ENCODE data around the gene SEMA4D. TPM values are rescaled to one million over a fixed set of nuclear protein-coding genes. Genes with fewer than 3 reads are reported as not detected.

SEMA4D gene
- total RNA-seq, 1 donor from 2014 or later = 49.9 TPM

GRCh38 chr9:89436963-89437625 is 60.8 kb downstream of the SEMA4D start:
- no peak overlapping the region for H3K4me3 ChIP-seq
- H3K27me3 ChIP-seq (ENCODE audit: low read depth) = no peaks in the 10 kb centered on the region
- peak overlapping the region; percentile 18 for H3K27ac ChIP-seq
- no peak for TF ChIP-seq CTCF (IDR thresholded peaks at IDR 0.05)
- no peaks in the 10 kb centered on the region for H3K9me3 ChIP-seq
- DNase-seq = peak; percentile 81
- no peaks in the 10 kb centered on the region for H3K36me3 ChIP-seq
- H3K4me1 ChIP-seq = peaks cover 61% of the 10 kb centered on the region
- ATAC-seq = peak; percentile 56 to 74
- intact Hi-C loops (cut with DNase I) = no loop called here

- ATAC-seq = no peak
- H3K27ac ChIP-seq = peak overlapping the region; percentile 18
- TF ChIP-seq CTCF (IDR thresholded peaks at IDR 0.05) = no peak
- H3K27me3 ChIP-seq (ENCODE audit: low read depth) = no peaks in the 10 kb centered on the region
- H3K36me3 ChIP-seq = no peaks in the 10 kb centered on the region
- intact Hi-C loops (cut with DNase I) = no loop called here
- no peaks in the 10 kb centered on the region for H3K9me3 ChIP-seq
- H3K4me1 ChIP-seq = peaks cover 53% of the 10 kb centered on the region
- DNase-seq = no peak
- H3K4me3 ChIP-seq = no peak overlapping the region
Measured at GRCh38 chr9:89436326-89436725, 61.6 kb downstream of the SEMA4D start.

- Histone ChIP-seq H3K4me3 (no peak overlapping the region), H3K27ac (no peak overlapping the region), H3K36me3 (no peaks in the 10 kb centered on the region), H3K9me3 (no peaks in the 10 kb centered on the region), H3K27me3 (ENCODE audit: low read depth) (no peaks in the 10 kb centered on the region), H3K4me1 (peaks cover 43% of the 10 kb centered on the region)
- intact Hi-C loops (cut with DNase I) = no loop called here
- DNase-seq (peak; percentile 86), ATAC-seq (peak; percentile 62 to 67)
- TF ChIP-seq CTCF (IDR thresholded peaks at IDR 0.05) = no peak
Measured at GRCh38 chr9:89435071-89435823, 62.7 kb downstream of the SEMA4D start.

- peaks cover 36% of the 10 kb centered on the region for H3K4me1 ChIP-seq
- H3K27ac ChIP-seq = no peak overlapping the region
- H3K27me3 ChIP-seq (ENCODE audit: low read depth) = no peaks in the 10 kb centered on the region
- TF ChIP-seq CTCF (IDR thresholded peaks at IDR 0.05) = no peak
- no peaks in the 10 kb centered on the region for H3K9me3 ChIP-seq
- intact Hi-C loops (cut with DNase I) = no loop called here
- no peak for DNase-seq
- no peak overlapping the region for H3K4me3 ChIP-seq
- no peak for ATAC-seq
- no peaks in the 10 kb centered on the region for H3K36me3 ChIP-seq
Measured at GRCh38 chr9:89434636-89435035, 63.3 kb downstream of the SEMA4D start.

GRCh38 chr9:89433826-89434225 is 64.1 kb downstream of the SEMA4D start:
- intact Hi-C loops (cut with DNase I) = no loop called here
- Histone ChIP-seq H3K4me3 (no peak overlapping the region), H3K27me3 (ENCODE audit: low read depth) (no peaks in the 10 kb centered on the region), H3K9me3 (no peaks in the 10 kb centered on the region), H3K36me3 (no peaks in the 10 kb centered on the region), H3K27ac (no peak overlapping the region), H3K4me1 (peaks cover 33% of the 10 kb centered on the region)
- no peak for TF ChIP-seq CTCF (IDR thresholded peaks at IDR 0.05)
- no peak for ATAC-seq
- DNase-seq = no peak
